Midbrain (tissue), 1 donor: ENCODE measurements around the gene KLHL7.
"Not testable (repeated sequence)": the region's sequence is repeated elsewhere in the genome, so short reads cannot be mapped to it uniquely, and the experiment has no call there.

Source experiments
- DNase-seq: peaks from one replicate; lab custom pipeline; 2025; lab: John Stamatoyannopoulos, UW

Gene KLHL7

DNA sequence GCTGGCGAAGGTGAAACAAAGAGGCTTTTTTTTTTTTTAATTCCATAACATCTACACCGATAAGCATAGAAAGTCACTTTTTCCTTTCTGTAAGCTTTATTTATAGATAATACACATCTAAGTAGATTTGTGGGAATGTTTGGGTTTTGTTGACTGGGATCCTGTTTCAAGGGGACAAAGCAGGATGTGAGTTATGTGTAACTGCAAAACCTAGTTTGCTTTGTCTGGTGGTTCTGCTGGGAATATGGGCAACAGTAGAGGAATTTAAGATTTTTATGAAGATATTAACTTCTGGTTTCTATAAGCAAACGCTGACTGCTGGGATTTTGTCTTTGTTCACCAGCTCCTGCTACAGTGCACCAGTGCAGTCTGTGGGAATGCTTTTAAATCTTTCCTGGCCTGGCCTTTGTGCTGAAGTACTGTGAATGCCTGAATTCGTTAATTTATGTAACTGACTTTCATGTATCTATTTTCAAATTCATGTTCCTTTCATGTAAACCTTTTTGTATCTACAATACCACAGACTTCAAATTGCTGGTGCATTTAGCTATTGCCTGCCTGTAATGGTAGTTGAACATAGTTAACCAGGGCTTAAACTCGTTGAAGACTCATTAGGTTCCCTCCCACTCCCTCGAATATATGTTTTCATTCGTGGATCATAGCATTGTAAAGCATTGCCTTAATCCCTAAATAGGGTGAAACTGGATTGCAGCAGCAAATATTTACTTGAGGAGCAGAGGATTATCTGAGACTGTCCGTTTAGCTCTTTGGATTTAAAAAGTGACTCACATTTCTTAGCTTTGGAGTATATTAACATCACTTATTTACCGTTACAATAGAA, 1.5 kb downstream of the KLHL7 start:
- peak; percentile 28 for DNase-seq

DNA sequence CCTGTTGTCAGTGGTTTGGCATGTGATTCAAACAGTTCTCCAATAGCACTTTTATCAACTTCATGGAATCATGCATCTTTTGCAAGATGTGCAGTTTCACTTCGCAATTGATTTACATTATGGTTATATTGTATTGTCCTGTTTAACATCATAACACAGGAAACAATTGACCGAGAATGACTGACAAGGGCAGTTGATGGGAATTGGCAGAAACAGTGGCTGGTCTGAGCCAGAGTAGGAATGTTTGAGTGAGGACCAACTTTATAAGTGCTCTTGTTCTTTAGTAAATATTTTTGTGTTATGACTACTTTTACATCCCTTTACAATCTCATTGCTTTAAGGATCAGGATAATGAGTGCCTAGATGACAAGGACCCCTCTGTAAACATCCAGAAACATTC, 2.2 kb downstream of the KLHL7 start:
- DNase-seq: no peak

DNA sequence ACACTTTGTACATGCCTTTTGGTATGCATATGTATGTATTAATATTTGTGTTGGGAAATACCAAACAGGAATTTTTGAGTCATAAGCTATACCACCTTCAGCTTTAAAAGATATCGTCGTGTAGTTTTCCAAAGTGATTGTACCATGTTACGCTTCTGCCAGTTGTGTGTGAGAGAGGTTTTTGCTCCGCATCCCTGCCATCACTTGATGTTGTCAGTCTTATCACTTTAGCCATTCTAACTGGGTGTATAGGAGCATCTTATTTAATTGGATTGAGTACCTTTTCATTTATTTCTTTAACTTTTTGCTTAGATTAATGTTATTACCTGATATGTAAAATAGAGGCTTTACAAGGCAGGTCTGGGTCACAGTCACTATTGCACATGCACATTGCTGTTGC, 3.4 kb downstream of the KLHL7 start:
- DNase-seq: no peak

DNA sequence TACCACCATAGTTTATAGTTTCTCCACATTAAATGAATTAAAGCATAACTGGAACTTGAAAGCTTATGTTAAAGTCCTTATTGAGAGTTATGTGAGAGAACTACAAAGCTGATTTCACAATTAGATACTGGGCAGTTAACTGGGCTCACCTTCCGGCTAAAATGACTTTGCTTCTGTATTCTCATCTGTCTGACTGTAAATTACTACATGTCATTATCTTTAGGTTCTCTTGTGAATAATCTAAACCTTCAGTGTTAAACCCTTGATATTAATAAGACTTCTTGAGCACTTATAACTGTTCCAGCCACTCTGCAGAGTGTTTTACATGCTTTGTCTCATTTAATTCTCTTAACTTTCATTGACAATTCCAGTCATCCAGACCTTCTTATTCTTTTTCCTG, 3.9 kb downstream of the KLHL7 start:
- no peak for DNase-seq

DNA sequence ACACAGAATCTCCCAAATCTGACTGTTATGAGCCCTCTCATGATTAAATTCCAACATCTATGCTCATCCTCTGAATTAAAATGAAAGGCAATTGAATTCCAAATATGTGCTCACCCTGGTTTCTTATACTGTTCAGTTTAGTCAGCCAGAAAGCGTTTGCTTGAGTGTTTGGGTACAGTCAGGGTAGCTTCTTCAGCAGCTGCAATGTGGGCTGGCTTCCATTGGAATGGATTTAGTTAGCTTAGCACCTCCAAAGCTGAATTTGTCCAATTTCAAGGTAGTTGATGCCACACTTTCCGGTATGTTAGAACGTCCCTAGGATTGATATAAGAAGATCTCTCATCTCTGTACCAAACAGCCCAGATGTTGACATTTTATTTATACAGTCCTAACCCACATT, 9.3 kb downstream of the KLHL7 start:
- no peak for DNase-seq

DNA sequence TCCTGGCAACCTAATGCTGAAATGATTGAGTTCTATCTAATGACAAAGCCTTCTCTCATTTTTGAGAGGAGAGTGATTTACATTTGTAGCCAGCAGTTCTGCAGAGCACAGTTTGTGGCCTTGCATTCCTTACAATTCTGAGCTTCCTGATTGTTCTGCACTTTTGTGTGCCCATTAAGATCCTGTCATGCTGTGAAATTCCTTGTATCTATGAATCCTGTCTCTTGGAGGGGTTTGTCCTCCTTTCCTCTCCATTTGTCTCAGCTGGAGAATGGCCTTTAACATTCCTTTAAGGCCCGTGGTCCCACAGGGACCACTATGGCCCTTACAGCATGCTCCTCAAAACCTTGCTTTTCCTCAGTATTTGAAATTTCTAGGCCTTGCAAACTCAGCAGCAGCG, 10.4 kb downstream of the KLHL7 start:
- DNase-seq: no peak

DNA sequence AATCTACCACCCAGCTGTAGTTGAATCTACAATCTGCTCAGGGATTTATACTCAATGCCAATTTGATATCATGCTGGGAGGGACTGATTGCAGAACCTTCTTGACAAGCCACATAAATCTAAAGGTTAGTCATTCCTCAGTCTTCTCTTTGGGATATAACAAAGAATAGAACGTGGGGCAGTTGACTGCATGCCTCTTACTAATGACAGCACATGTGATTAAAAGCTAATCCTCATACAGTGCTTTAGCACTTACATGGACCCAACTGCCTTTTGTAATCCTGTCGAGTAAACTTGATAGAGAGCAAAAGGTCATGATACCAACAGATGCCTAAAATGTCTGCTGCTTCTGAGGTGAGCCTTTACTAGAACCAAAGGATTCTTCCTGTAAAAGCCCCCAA, 12.3 kb downstream of the KLHL7 start:
- DNase-seq: no peak

DNA sequence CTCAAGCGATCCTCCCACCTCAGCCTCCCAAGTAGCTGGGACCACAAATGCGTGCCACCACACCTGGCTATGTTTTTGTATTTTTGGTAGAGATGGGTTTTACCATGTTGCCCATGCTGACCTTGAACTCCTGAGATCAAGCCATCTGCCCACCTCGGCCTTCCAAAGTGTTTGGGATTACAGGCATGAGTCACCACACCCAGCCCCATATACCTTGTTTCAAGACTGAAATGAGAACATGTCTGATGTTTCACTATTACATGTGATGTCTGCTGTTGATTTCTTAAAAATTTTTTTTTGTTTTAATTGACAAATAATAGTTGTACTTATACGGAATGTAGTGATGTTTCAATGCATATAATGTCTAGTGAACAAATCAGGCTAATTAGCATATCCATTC, 14.5 kb downstream of the KLHL7 start:
- DNase-seq: no peak

DNA sequence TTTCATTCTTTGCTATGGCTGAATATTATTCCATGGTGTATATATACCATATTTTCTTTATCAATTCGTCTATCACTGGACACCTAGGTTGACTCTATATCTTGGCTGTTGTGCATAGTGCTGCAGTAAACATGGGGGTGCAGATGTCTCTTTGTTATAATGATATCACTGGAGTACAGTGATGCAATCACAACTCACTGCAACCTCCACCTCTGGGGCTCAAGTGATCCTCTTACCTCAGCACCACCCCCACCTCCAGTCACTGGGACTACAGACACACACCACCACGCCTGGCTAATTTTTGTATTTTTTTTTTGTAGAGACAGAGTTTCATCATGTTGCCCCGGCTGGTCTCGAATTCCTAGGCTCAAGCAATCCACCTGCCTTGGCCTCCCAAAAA, 15.6 kb downstream of the KLHL7 start:
- no peak for DNase-seq

DNA sequence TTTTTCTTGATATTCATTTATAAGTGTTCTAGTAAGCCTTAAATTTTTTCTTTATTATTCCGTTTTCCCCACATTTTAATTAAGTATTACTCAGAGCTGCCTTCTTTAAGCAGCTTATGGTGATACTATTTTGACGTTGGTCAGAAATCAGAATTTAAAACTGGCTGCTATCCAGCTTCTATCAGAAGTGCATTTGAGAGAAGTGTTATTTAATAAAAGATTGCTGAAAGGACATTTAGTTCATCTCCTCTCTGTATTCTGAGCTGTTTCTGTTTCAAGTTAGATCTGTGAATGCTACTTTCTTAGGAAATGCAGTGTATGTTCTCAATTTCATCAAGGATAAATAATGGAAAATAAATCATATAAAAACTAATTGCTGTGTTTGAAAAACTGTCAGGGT, 17.4 kb downstream of the KLHL7 start:
- DNase-seq: no peak

DNA sequence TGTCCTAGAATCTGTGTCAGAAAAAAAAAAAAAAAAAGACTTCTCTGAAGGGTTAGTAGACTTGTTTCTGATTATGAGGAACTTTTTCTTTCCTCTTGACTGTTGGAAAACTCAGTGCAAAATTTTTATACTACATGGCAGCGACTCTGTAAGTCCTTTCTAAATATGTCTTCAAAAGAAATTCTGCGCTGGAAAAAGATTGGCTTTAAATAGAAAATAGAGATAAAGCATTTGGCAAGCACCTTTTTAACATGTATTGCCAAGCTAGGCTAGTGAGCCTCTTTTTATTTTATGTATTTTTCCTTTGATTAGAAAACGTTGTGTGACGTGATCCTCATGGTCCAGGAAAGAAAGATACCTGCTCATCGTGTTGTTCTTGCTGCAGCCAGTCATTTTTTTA, 17.9 kb downstream of the KLHL7 start:
- DNase-seq: no peak

DNA sequence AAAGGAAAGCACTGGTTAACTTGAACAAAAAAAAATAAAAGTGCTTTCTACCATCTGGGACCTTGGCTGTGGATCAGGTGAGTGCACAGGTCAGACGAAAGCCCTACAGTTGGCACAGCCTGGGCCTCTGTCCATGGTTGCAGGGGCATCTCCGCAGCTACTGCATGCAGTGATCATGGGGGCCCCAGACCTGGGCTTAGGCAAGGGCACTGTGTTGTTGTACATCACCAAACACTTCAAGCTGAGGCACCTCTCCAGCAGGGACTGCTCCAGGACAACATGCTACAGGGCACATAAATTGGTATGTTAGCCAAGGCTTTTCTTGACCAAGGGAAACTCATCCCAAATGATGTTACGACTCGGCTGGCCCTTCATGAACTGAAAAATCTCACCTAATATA, 23.5 kb downstream of the KLHL7 start:
- no peak for DNase-seq

DNA sequence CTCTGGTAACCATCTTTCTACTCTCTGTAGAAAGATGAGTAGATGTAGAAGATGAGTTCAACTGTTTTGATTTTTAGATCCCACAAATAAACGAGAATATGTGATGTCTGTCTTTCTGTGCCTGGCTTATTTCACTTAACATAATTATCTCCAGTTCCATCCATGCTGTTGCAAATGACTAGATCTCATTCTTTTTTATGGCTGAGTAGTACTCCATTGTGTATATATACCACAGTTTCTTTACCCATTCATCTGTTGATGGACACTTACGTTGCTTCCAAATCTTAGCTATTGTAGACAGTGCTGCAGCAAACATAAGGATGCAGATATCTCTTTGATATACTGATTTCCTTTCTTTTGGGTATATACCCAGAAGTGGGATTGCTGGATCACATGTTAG, 26.2 kb downstream of the KLHL7 start:
- not testable (repeated sequence) for DNase-seq

DNA sequence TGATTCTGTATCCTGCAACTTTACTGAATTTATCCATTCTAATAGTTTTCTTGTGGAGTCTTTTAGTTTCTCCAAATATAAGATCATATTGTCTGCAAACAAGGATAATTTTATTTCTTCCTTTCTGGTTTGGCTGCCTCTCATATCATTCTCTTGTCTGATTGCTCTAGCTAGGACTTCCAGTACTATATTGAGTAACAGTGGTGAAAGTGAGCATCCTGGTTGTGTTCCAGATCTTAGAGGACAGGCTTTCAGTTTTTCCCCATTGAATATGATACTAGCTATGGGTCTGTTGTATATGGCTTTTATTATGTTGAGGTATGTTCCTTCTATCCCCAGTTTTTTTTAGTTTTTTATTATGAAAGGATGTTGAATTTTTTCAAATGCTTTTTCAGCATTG, 28.2 kb downstream of the KLHL7 start:
- no peak for DNase-seq

DNA sequence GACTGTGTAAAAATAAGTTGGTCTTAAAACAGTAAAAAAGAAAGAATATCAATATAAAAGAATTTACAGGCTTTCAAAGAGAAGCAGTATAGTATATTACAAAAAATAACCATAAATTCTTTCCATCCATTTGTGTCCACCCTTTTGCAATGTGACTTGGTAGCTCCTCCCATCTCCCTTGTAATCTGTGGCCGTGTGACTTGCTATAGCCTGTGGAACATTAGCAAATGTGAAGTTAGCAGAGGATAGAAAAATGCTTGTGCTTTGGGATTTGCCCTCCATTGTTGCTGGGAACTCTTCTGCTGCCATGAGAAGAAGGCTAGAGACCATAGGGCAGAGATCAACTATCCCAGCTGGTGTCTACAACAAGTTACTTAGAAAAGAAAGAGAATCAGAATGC, 30.2 kb downstream of the KLHL7 start:
- no peak for DNase-seq

DNA sequence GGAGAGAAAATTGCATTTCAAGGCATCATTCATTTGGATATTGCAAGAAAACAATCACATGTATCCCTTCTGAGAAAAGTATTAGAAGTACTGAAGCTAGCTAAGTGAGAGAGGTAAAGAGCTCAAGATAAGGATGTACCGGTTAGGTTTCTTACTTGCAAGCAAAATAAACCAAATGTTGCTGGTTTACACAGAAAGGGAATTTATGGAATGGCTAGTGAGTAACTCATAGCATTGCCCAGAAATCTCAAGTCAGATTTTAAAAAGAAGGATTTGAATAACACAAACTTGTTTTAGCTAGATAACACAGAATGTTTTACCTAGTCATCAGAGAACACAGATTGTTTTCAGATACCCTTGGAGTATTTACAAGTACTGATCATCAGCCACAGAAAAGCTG, 30.6 kb downstream of the KLHL7 start:
- DNase-seq: no peak

DNA sequence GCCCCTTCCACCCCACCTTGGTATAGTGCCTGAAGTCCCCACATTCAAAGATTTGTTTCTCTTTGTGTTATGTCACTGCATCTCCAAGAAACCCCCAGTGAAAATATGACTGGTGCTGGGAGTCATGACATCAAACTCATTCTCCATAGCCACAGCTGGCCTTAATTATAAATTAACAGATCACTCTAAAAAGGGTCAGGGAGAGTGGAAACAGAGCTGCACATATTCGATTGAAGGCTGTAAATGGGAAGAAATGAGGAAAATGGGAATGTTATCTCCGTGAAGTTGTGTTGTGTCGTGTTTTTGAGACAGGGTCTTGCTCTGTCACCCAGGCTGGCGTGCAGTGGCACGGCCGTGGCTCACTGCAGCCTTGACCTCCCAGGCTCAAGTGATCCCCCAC, 52.1 kb downstream of the KLHL7 start:
- no peak for DNase-seq

DNA sequence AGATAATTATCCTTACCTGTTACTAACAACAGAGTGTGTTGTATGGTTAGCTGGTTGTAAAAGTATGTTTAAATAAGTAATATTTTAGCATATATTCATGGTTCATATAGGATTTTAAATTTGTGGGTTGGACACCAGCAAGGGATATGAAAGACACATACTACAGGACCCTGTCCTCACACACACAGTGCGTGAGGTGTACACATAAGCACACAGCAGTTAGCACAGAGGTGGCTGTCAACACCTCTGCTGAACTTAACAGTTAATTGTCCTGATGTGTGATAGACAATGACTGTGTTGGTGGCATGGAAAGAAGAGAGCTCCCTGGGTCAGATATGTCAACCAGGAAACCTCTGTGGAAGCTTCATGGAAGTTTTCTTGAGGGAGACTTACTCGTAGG, 53.0 kb downstream of the KLHL7 start:
- DNase-seq: no peak

DNA sequence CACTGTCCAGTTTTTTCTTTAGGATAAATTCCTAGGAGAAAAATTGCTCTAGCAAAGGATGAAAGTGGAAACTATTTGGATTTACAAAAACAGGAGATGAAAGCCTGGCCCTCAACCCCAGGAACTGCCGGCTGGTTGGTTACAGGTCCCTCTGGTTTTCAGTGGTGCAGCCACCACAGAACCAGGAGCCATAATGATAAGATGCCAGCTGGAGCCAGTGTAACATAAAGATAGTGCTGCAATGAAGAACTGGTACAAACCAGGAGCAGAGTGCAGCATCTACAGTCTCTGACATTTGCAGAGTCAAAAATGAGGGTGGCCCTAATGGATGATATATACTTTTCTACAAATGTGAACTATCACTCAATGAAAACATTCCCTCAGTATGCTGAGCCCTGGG, 55.9 kb downstream of the KLHL7 start:
- DNase-seq: no peak

DNA sequence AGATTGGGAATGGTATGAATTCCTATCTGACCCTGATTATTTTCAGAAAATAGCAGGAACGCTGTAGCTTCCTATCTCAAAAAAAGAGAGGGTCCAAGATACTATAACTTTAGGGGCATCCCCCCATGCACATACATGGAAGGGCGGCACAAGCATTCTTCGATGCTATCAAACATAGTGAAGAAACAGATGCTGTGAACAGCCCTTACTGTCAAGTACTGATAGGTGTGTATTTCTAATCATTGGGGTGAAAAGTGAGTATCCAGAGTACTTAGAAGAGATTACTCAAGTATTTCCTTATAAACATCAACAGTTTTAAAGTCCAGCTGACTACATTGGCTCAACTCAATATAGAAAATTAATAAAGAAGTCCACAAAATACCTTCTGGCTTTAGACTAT, 59.3 kb downstream of the KLHL7 start:
- no peak for DNase-seq

DNA sequence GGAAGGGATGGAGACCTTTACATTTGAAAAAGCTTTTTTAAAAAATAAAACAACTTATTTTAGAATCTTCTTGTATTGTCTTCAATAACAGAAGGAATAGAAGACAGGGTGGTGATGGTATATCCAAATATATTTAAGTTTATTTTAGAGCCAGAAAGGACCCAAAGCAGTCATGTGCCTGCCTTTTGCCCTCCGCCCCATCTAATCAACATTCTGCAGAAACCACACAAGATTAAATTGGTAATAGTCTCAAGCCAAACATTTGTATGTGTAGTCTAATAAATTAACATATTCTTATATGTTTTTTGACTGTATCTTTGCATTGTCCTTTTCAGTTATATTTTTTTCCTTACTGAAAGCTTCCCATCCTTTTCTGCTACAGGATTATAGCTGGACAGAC, 59.7 kb downstream of the KLHL7 start:
- no peak for DNase-seq

DNA sequence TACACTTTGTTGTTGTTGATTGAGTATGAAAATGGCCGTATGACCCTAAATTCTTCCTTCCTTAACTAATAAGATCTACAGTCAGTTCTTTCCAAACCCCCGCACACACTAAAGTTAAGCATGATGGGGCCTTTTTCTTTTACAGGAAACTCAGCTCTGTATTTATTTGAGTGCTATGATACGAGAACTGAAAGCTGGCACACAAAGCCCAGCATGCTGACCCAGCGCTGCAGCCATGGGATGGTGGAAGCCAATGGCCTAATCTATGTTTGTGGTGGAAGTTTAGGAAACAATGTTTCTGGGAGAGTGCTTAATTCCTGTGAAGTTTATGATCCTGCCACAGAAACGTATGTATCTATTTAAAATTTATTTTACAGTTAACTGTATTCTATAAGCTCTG, 62.1 kb downstream of the KLHL7 start:
- DNase-seq: no peak

DNA sequence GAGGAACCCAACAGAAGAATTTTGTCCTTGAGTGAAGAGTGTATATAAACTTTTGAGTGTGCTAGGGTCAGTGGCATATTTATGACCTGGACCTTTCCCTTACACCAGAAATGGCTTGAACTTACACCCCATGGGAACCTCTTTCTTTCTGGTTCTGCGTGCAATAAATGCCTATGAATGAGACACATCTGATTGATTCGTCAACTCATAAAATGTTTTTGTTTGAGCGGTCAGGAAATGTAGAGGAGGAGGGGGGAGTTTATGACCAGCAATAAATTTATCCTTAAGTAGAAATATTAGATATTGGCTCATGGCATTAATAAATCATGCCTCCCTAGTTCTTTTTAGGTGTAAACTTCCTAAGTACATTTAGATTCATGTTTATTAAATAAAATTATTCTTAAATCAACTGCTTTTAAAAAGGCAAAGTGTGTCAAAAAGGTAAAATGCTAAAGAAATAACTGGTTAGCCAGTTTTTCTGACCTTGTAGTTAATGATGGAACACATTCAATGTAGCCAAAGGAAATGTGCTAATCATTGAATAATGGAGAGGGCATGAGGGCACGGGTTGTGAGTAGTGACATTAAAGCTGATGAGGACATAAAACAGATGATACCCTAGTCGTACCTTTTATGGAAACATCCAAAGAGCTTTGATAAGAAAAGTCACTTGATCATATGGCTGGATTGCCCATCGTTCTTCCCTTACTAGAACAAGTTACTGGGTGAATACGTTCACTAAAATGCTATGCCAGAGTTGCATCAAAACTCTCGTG, 62.7 kb downstream of the KLHL7 start:
- no peak for DNase-seq

DNA sequence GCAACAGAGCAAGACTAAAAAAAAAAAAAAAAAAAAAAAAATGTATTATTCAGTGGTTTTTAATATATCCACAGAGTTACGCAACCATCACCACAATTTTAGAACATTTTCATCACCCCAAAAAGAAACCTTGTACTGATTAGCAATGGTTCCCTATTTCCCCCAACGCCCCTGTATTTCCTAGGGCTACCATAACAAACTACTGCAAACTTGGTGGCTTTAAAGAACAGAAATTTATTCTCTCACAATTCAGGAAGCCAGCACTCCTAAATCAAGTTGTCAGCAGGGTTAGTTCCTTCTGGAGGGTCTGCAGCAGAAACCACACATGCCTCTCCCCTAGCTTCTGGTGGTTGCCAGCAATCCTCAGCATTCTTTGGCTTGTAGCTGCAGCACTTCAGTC, 70.4 kb downstream of the KLHL7 start:
- no peak for DNase-seq
